ENCODE results near the gene FHIT.

The FHIT gene

GRCh38 chr3:59820352-59820934 is 1430.8 kb downstream of the FHIT start:
- no peak overlapping the region for H3K56ac ChIP-seq (ENCODE audit: low read length)
- DNase-seq = no peak
- H3K36me3 ChIP-seq (ENCODE audit: control insufficient read depth, insufficient read depth, low read length) = no peaks in the 10 kb centered on the region
- H3K18ac ChIP-seq (ENCODE audit: low read length) = no peak overlapping the region
- H4K8ac ChIP-seq (ENCODE audit: low read depth, low read length) = no peak overlapping the region
- H3K4me3 ChIP-seq (ENCODE audit: low read length) = no peak overlapping the region
- H3K27me3 ChIP-seq (ENCODE audit: insufficient read depth, low read length, poor library complexity) = no peaks in the 10 kb centered on the region
- WGBS (ENCODE audit: extremely low coverage, insufficient coverage, low lambda C conversion rate) = no CpG with 5 or more reads among the region's 3 CpGs
- no peak overlapping the region for H2AK5ac ChIP-seq (ENCODE audit: low read length)
- H3K4me2 ChIP-seq (ENCODE audit: low read length) = no peak overlapping the region
- H3K4ac ChIP-seq (ENCODE audit: low read depth, low read length) = no peak overlapping the region
- H2BK120ac ChIP-seq (ENCODE audit: low read depth, low read length) = no peak overlapping the region
- H3K9ac ChIP-seq (ENCODE audit: low read length) = no peak overlapping the region
- no peak overlapping the region for H3K23ac ChIP-seq (ENCODE audit: low read length)
- H3K79me2 ChIP-seq (ENCODE audit: control insufficient read depth, insufficient read depth, low read length) = no peaks in the 10 kb centered on the region
- H3K27ac ChIP-seq (ENCODE audit: low read depth, low read length) = no peak overlapping the region
- no peak overlapping the region for H4K5ac ChIP-seq (ENCODE audit: low read length)
- H3K4me1 ChIP-seq (ENCODE audit: control insufficient read depth, low read depth, low read length) = peaks cover 6% of the 10 kb centered on the region
- H3K79me1 ChIP-seq (ENCODE audit: low read length) = no peaks in the 10 kb centered on the region
- H2BK5ac ChIP-seq (ENCODE audit: low read length) = peak overlapping the region; percentile 12
- H2BK15ac ChIP-seq (replicated peaks; ENCODE audit: low read depth) = no peak overlapping the region

- Histone ChIP-seq H2BK15ac (replicated peaks; ENCODE audit: low read depth) (peak overlapping the region; percentile 60), H3K23ac (ENCODE audit: low read length) (no peak overlapping the region), H3K27me3 (ENCODE audit: insufficient read depth, low read length, poor library complexity) (no peaks in the 10 kb centered on the region), H3K36me3 (ENCODE audit: control insufficient read depth, insufficient read depth, low read length) (no peaks in the 10 kb centered on the region), H3K18ac (ENCODE audit: low read length) (peak overlapping the region; percentile 80), H3K27ac (ENCODE audit: low read depth, low read length) (no peak overlapping the region), H3K9ac (ENCODE audit: low read length) (no peak overlapping the region), H3K4ac (ENCODE audit: low read depth, low read length) (no peak overlapping the region), H3K79me1 (ENCODE audit: low read length) (no peaks in the 10 kb centered on the region), H3K4me2 (ENCODE audit: low read length) (no peak overlapping the region), H2AK5ac (ENCODE audit: low read length) (no peak overlapping the region), H3K4me3 (ENCODE audit: low read length) (no peak overlapping the region), H3K4me1 (ENCODE audit: control insufficient read depth, low read depth, low read length) (peaks cover 4% of the 10 kb centered on the region), H2BK120ac (ENCODE audit: low read depth, low read length) (peak overlapping the region; percentile 2), H2BK5ac (ENCODE audit: low read length) (no peak overlapping the region), H4K8ac (ENCODE audit: low read depth, low read length) (no peak overlapping the region), H3K56ac (ENCODE audit: low read length) (peak overlapping the region; percentile 42), H4K5ac (ENCODE audit: low read length) (no peak overlapping the region), H3K79me2 (ENCODE audit: control insufficient read depth, insufficient read depth, low read length) (no peaks in the 10 kb centered on the region)
- DNase-seq = no peak
- WGBS (ENCODE audit: extremely low coverage, insufficient coverage, low lambda C conversion rate) = no CpG with 5 or more reads among the region's 4 CpGs
Measured at GRCh38 chr3:59818919-59819300, 1432.3 kb downstream of the FHIT start.

- H4K5ac ChIP-seq (ENCODE audit: low read length) = no peak overlapping the region
- no peak overlapping the region for H3K9ac ChIP-seq (ENCODE audit: low read length)
- H3K27me3 ChIP-seq (ENCODE audit: insufficient read depth, low read length, poor library complexity) = no peaks in the 10 kb centered on the region
- H3K79me2 ChIP-seq (ENCODE audit: control insufficient read depth, insufficient read depth, low read length) = no peaks in the 10 kb centered on the region
- no peak overlapping the region for H2AK5ac ChIP-seq (ENCODE audit: low read length)
- no peaks in the 10 kb centered on the region for H3K36me3 ChIP-seq (ENCODE audit: control insufficient read depth, insufficient read depth, low read length)
- H3K18ac ChIP-seq (ENCODE audit: low read length) = peak overlapping the region; percentile 80
- no CpG with 5 or more reads among the region's 16 CpGs for WGBS (ENCODE audit: extremely low coverage, insufficient coverage, low lambda C conversion rate)
- no peaks in the 10 kb centered on the region for H3K79me1 ChIP-seq (ENCODE audit: low read length)
- no peak overlapping the region for H3K4ac ChIP-seq (ENCODE audit: low read depth, low read length)
- no peak overlapping the region for H3K4me2 ChIP-seq (ENCODE audit: low read length)
- no peak overlapping the region for H3K27ac ChIP-seq (ENCODE audit: low read depth, low read length)
- H3K56ac ChIP-seq (ENCODE audit: low read length) = peak overlapping the region; percentile 44
- no peak overlapping the region for H3K4me3 ChIP-seq (ENCODE audit: low read length)
- H2BK15ac ChIP-seq (replicated peaks; ENCODE audit: low read depth) = no peak overlapping the region
- peak overlapping the region; percentile 17 for H2BK5ac ChIP-seq (ENCODE audit: low read length)
- no peak overlapping the region for H3K23ac ChIP-seq (ENCODE audit: low read length)
- DNase-seq = no peak
- no peak overlapping the region for H4K8ac ChIP-seq (ENCODE audit: low read depth, low read length)
- peaks cover 8% of the 10 kb centered on the region for H3K4me1 ChIP-seq (ENCODE audit: control insufficient read depth, low read depth, low read length)
- peak overlapping the region; percentile 63 for H2BK120ac ChIP-seq (ENCODE audit: low read depth, low read length)
Measured at GRCh38 chr3:59818033-59818918, 1433.0 kb downstream of the FHIT start.

- Histone ChIP-seq H4K8ac (ENCODE audit: low read depth, low read length) (no peak overlapping the region), H3K4me3 (ENCODE audit: low read length) (no peak overlapping the region), H3K27ac (ENCODE audit: low read depth, low read length) (no peak overlapping the region), H3K79me1 (ENCODE audit: low read length) (no peaks in the 10 kb centered on the region), H2BK5ac (ENCODE audit: low read length) (no peak overlapping the region), H3K4me2 (ENCODE audit: low read length) (no peak overlapping the region), H2BK120ac (ENCODE audit: low read depth, low read length) (no peak overlapping the region), H3K18ac (ENCODE audit: low read length) (peak overlapping the region; percentile 32), H3K79me2 (ENCODE audit: control insufficient read depth, insufficient read depth, low read length) (no peaks in the 10 kb centered on the region), H3K4ac (ENCODE audit: low read depth, low read length) (peak overlapping the region; percentile 84), H4K5ac (ENCODE audit: low read length) (no peak overlapping the region), H3K9ac (ENCODE audit: low read length) (no peak overlapping the region), H3K36me3 (ENCODE audit: control insufficient read depth, insufficient read depth, low read length) (no peaks in the 10 kb centered on the region), H3K27me3 (ENCODE audit: insufficient read depth, low read length, poor library complexity) (no peaks in the 10 kb centered on the region), H2AK5ac (ENCODE audit: low read length) (no peak overlapping the region), H2BK15ac (replicated peaks; ENCODE audit: low read depth) (no peak overlapping the region), H3K56ac (ENCODE audit: low read length) (no peak overlapping the region), H3K23ac (ENCODE audit: low read length) (no peak overlapping the region), H3K4me1 (ENCODE audit: control insufficient read depth, low read depth, low read length) (peaks cover 9% of the 10 kb centered on the region)
- DNase-seq = no peak
- no CpG with 5 or more reads among the region's 4 CpGs for WGBS (ENCODE audit: extremely low coverage, insufficient coverage, low lambda C conversion rate)
Measured at GRCh38 chr3:59817511-59817910, 1433.7 kb downstream of the FHIT start.

- H2AK5ac ChIP-seq (ENCODE audit: low read length) = no peak overlapping the region
- H2BK5ac ChIP-seq (ENCODE audit: low read length) = no peak overlapping the region
- no peaks in the 10 kb centered on the region for H3K79me1 ChIP-seq (ENCODE audit: low read length)
- WGBS (ENCODE audit: extremely low coverage, insufficient coverage, low lambda C conversion rate) = no CpG with 5 or more reads among the region's 1 CpG
- no peaks in the 10 kb centered on the region for H3K36me3 ChIP-seq (ENCODE audit: control insufficient read depth, insufficient read depth, low read length)
- H3K4me1 ChIP-seq (ENCODE audit: control insufficient read depth, low read depth, low read length) = peaks cover 13% of the 10 kb centered on the region
- H3K79me2 ChIP-seq (ENCODE audit: control insufficient read depth, insufficient read depth, low read length) = no peaks in the 10 kb centered on the region
- H3K4me2 ChIP-seq (ENCODE audit: low read length) = no peak overlapping the region
- H3K4me3 ChIP-seq (ENCODE audit: low read length) = no peak overlapping the region
- no peak overlapping the region for H4K8ac ChIP-seq (ENCODE audit: low read depth, low read length)
- DNase-seq = peak; percentile 89
- no peak overlapping the region for H4K5ac ChIP-seq (ENCODE audit: low read length)
- H3K56ac ChIP-seq (ENCODE audit: low read length) = no peak overlapping the region
- H3K27me3 ChIP-seq (ENCODE audit: insufficient read depth, low read length, poor library complexity) = no peaks in the 10 kb centered on the region
- no peak overlapping the region for H3K9ac ChIP-seq (ENCODE audit: low read length)
- H2BK120ac ChIP-seq (ENCODE audit: low read depth, low read length) = no peak overlapping the region
- peak overlapping the region; percentile 53 for H3K27ac ChIP-seq (ENCODE audit: low read depth, low read length)
- H3K23ac ChIP-seq (ENCODE audit: low read length) = no peak overlapping the region
- H3K18ac ChIP-seq (ENCODE audit: low read length) = peak overlapping the region; percentile 19
- no peak overlapping the region for H3K4ac ChIP-seq (ENCODE audit: low read depth, low read length)
- no peak overlapping the region for H2BK15ac ChIP-seq (replicated peaks; ENCODE audit: low read depth)
Measured at GRCh38 chr3:59816312-59816711, 1434.9 kb downstream of the FHIT start.
